NT2/D1 (cell line): ENCODE data around the gene TMEM119.

Experiments used
- DNase-seq: peaks from one replicate; pipeline ENCODE4 v3.0.0-alpha.2; 2011; ENCODE audit warnings: low read depth, low spot score
- H3K27me3 ChIP-seq: 2 replicates; pipeline ENCODE4 v1.6.0; 2011; ENCODE audit warnings: mild to moderate bottlenecking; ENCODE audit not compliant: insufficient read length, insufficient read depth
- H3K36me3 ChIP-seq: 2 replicates; pipeline ENCODE4 v1.6.1; 2011; ENCODE audit warnings: mild to moderate bottlenecking, low read length, mixed read lengths; ENCODE audit not compliant: insufficient read depth, insufficient read length
- H3K4me1 ChIP-seq: 2 replicates; pipeline ENCODE4 v1.5.1; 2011; ENCODE audit not compliant: insufficient read depth, insufficient read length
- H3K4me3 ChIP-seq: 2 replicates; pipeline ENCODE4 v1.5.1; 2011; ENCODE audit warnings: low read depth; ENCODE audit not compliant: insufficient read length
- H3K9ac ChIP-seq: 2 replicates; pipeline ENCODE4 v1.6.0; 2011; ENCODE audit warnings: low read depth; ENCODE audit not compliant: insufficient read length
- H3K9me3 ChIP-seq: 2 replicates; pipeline ENCODE4 v1.5.1; 2011; ENCODE audit warnings: mild to moderate bottlenecking, low read length; ENCODE audit not compliant: insufficient read depth
- SUZ12 ChIP-seq: IDR thresholded peaks from 2 replicates; pipeline ENCODE4 v1.6.1; 2011; ENCODE audit not compliant: insufficient read length, insufficient read depth; ENCODE audit errors: extremely low read depth
- YY1 ChIP-seq: IDR thresholded peaks from 2 replicates; pipeline ENCODE4 v1.6.1; 2011; ENCODE audit not compliant: insufficient read length, insufficient read depth
- ZNF274 ChIP-seq: IDR thresholded peaks from 2 replicates; pipeline ENCODE4 v1.6.1; 2011; ENCODE audit warnings: mild to moderate bottlenecking, low read depth, low read length

The TMEM119 gene

GRCh38 chr12:108597559-108598471, at the start of gene TMEM119:
Gene TMEM119 (minus strand): TSS chr12:108598084. CDS start chr12:108592383, 5,701 bp downstream.
- TF ChIP-seq YY1, result no peak
- TF ChIP-seq ZNF274, result no peak
- no peak for TF ChIP-seq SUZ12
- no peaks in the 10 kb centered on the region for H3K27me3 ChIP-seq
- DNase-seq, result no peak
- H3K36me3 ChIP-seq, result no peaks in the 10 kb centered on the region
- H3K9ac ChIP-seq, result no peak within 1 kb of the TSS
- H3K4me3 ChIP-seq, result no peak within 1 kb of the TSS
- peaks cover 8% of the 10 kb centered on the region for H3K4me1 ChIP-seq
- no peaks in the 10 kb centered on the region for H3K9me3 ChIP-seq

DNA sequence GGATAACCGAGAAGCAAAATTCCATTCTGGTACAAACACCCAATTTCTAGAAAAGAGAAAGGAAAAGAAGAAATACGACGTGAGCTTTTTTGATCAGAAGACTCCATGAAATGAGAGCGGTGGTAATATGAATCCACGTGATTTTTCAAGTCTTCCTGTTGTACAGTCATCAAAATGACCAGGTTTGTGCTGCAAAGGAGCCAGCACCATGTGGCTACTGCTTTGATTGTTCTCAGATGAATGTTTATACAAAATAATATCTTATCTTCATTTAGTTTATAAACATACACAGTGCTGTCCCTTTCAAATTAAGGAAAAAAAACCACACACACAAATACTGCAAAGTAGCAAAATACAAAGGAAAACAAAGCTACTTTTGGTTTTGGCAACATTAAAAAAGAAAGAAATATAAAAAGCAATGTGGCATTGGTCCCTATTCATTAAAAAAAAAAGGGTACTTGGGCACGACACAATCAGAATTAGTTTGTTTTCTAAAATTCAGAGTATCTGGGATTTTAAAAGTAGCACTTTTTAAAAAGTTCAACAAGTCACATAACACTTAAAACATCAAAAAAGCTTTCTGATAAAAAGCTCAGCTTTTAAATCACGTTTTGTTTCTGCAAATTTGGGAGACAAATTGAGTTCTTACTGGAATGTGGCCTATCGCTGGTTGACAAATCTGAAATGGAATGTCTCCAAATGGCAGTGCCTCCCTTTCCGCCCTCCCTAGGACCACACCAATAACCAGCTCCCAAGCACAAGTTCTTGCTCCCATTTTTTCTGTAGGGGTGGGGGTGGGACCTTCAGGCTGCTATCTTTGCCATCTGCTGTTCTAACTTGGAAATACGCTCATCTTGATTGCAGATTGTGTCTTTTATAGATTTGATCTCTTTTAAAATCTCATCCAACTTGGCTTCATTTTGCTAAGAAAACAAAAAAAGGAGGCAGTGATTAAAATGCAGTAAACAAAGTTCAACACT, 49.0 kb upstream of the TMEM119 start:
- H3K27me3 ChIP-seq, result no peaks in the 10 kb centered on the region
- H3K9ac ChIP-seq, result no peak overlapping the region
- H3K4me1 ChIP-seq, result no peaks in the 10 kb centered on the region
- peaks cover 76% of the 10 kb centered on the region for H3K36me3 ChIP-seq
- DNase-seq, result no peak
- H3K4me3 ChIP-seq, result no peak overlapping the region
- no peaks in the 10 kb centered on the region for H3K9me3 ChIP-seq
- TF ChIP-seq SUZ12 (no peak), ZNF274 (no peak), YY1 (no peak)

- Histone ChIP-seq H3K27me3 (no peaks in the 10 kb centered on the region), H3K36me3 (peaks cover 69% of the 10 kb centered on the region), H3K4me3 (no peak overlapping the region), H3K9me3 (no peaks in the 10 kb centered on the region), H3K9ac (no peak overlapping the region), H3K4me1 (peaks cover 8% of the 10 kb centered on the region)
- TF ChIP-seq ZNF274 (no peak), YY1 (no peak), SUZ12 (no peak)
- no peak for DNase-seq
These were observed 48.1 kb upstream of the TMEM119 start for GRCh38 chr12:108645686-108646599.

GRCh38 chr12:108644811-108645120, 46.9 kb upstream of the TMEM119 start:
- no peak overlapping the region for H3K4me3 ChIP-seq
- TF ChIP-seq YY1 (no peak), ZNF274 (no peak), SUZ12 (no peak)
- H3K36me3 ChIP-seq, result peaks cover 58% of the 10 kb centered on the region
- peaks cover 8% of the 10 kb centered on the region for H3K4me1 ChIP-seq
- no peak for DNase-seq
- H3K9ac ChIP-seq, result no peak overlapping the region
- H3K9me3 ChIP-seq, result no peaks in the 10 kb centered on the region
- H3K27me3 ChIP-seq, result no peaks in the 10 kb centered on the region

- Histone ChIP-seq H3K4me3 (no peak overlapping the region), H3K9me3 (no peaks in the 10 kb centered on the region), H3K36me3 (peaks cover 53% of the 10 kb centered on the region), H3K4me1 (peaks cover 8% of the 10 kb centered on the region), H3K9ac (no peak overlapping the region), H3K27me3 (no peaks in the 10 kb centered on the region)
- DNase-seq, result no peak
- TF ChIP-seq ZNF274 (no peak), SUZ12 (no peak), YY1 (no peak)
These were observed 46.3 kb upstream of the TMEM119 start for GRCh38 chr12:108643941-108644810.
